SKM-1 (cell line): Measurements from ENCODE around the gene RXFP1.

Experiments
- DNase-seq: peaks from one replicate; lab custom pipeline; 2025; ENCODE audit not compliant: unreplicated experiment; lab: John Stamatoyannopoulos, UW

Gene RXFP1

GRCh38 chr4:158606969-158607368 is 85.3 kb downstream of the RXFP1 start:
- no peak for DNase-seq

- no peak for DNase-seq
Measured at GRCh38 chr4:158609116-158609515, 87.4 kb downstream of the RXFP1 start.

GRCh38 chr4:158610790-158611189 is 89.1 kb downstream of the RXFP1 start:
- no peak for DNase-seq

GRCh38 chr4:158613046-158613445 is 91.4 kb downstream of the RXFP1 start:
- no peak for DNase-seq

GRCh38 chr4:158617956-158618355 is 96.3 kb downstream of the RXFP1 start:
- DNase-seq: no peak

- DNase-seq: no peak
Measured at GRCh38 chr4:158621729-158622128, 100.0 kb downstream of the RXFP1 start.

GRCh38 chr4:158622251-158622650 is 100.6 kb downstream of the RXFP1 start:
- DNase-seq: no peak

GRCh38 chr4:158624889-158625478 is 103.3 kb downstream of the RXFP1 start:
- peak; percentile 58 for DNase-seq

- no peak for DNase-seq
Measured at GRCh38 chr4:158625544-158625943, 103.9 kb downstream of the RXFP1 start.

GRCh38 chr4:158630893-158631292 is 109.2 kb downstream of the RXFP1 start:
- DNase-seq: no peak

- DNase-seq: no peak
Measured at GRCh38 chr4:158636619-158637018, 114.9 kb downstream of the RXFP1 start.

GRCh38 chr4:158644356-158644755 is 122.7 kb downstream of the RXFP1 start:
- no peak for DNase-seq

- no peak for DNase-seq
Measured at GRCh38 chr4:158644760-158645159, 123.1 kb downstream of the RXFP1 start.

- no peak for DNase-seq
Measured at GRCh38 chr4:158649111-158649680, 127.5 kb downstream of the RXFP1 start.

- no peak for DNase-seq
Measured at GRCh38 chr4:158652920-158653319, 131.2 kb downstream of the RXFP1 start.

GRCh38 chr4:158656439-158656838 is 134.8 kb downstream of the RXFP1 start:
- DNase-seq: no peak

- DNase-seq: no peak
Measured at GRCh38 chr4:158657291-158657690, 135.6 kb downstream of the RXFP1 start.

GRCh38 chr4:158663255-158663654 is 141.6 kb downstream of the RXFP1 start:
- peak; percentile 40 for DNase-seq

GRCh38 chr4:158663707-158664625 is 142.3 kb downstream of the RXFP1 start:
- DNase-seq: peak; percentile 47

GRCh38 chr4:158664806-158665205 is 143.1 kb downstream of the RXFP1 start:
- no peak for DNase-seq

- DNase-seq: no peak
Measured at GRCh38 chr4:158666892-158667291, 145.2 kb downstream of the RXFP1 start.

- DNase-seq: peak; percentile 61
Measured at GRCh38 chr4:158667651-158668198, 146.0 kb downstream of the RXFP1 start.
